WTC11 (cell line): ENCODE results near the gene MEGF10. TPM values are rescaled to one million over a fixed set of nuclear protein-coding genes. Genes with fewer than 3 reads are reported as not detected.
A peak's percentile ranks its signal among the peaks of the same experiment; 100 is the strongest.

Experiments
- ATAC-seq: fragments of 200-7000 bp; cut with Tn5 transposase; 2 replicates; pipeline ENCODE4 v1.10.0; 2021; ENCODE audit warnings: mild to moderate bottlenecking, moderate library complexity
- CTCF ChIA-PET: fragments of 300-600 bp; sonication (Branson Sonifier 250); formaldehyde crosslinking; loops from one replicate; lab custom pipeline; 2021; ENCODE audit warnings: antibody characterized with exemption; lab: Charles Lee
- POLR2A ChIA-PET: fragments of 350-600 bp; sonication (Branson Sonifier 250); formaldehyde crosslinking; loops from one replicate; lab custom pipeline; 2021; ENCODE audit warnings: antibody characterized with exemption; lab: Charles Lee
- DNase-seq: peaks from one replicate; pipeline ENCODE4 v3.0.0; 2021; ENCODE audit warnings: low spot score
- H3K27ac Mint-ChIP-seq: 2 replicates; pipeline ENCODE4 v1.8.0; 2021; ENCODE audit warnings: mixed read lengths
- H3K27me3 Mint-ChIP-seq: 2 replicates; pipeline ENCODE4 v1.8.0; 2021; ENCODE audit warnings: low read depth, mild to moderate bottlenecking, moderate library complexity, mixed read lengths
- H3K36me3 Mint-ChIP-seq: 2 replicates; pipeline ENCODE4 v1.8.0; 2021; ENCODE audit warnings: mixed read lengths
- H3K4me1 Mint-ChIP-seq: 2 replicates; pipeline ENCODE4 v1.8.0; 2022; ENCODE audit warnings: mixed read lengths
- H3K4me3 Mint-ChIP-seq: 2 replicates; pipeline ENCODE4 v1.8.0; 2021; ENCODE audit warnings: mild to moderate bottlenecking, moderate library complexity, mixed read lengths
- H3K9me3 Mint-ChIP-seq: 2 replicates; pipeline ENCODE4 v1.8.0; 2021; ENCODE audit warnings: mixed read lengths
- CREB1 ChIP-seq: sonication (generic); formaldehyde crosslinking; IDR thresholded peaks from 2 replicates; pipeline ENCODE4 v1.8.0; 2023; ENCODE audit warnings: mild to moderate bottlenecking, missing genetic modification reagents
- ELF4 ChIP-seq: sonication (generic); formaldehyde crosslinking; IDR thresholded peaks from 2 replicates; pipeline ENCODE4 v1.8.1; 2022; ENCODE audit warnings: low read depth, mild to moderate bottlenecking, moderate library complexity, missing genetic modification reagents
- ESRRA ChIP-seq: sonication (generic); formaldehyde crosslinking; IDR thresholded peaks from 2 replicates; pipeline ENCODE4 v1.8.1; 2022; ENCODE audit warnings: mild to moderate bottlenecking, missing genetic modification reagents, borderline replicate concordance
- FOXJ3 ChIP-seq: sonication (generic); formaldehyde crosslinking; IDR thresholded peaks from 2 replicates; pipeline ENCODE4 v1.9.0; 2021; ENCODE audit warnings: missing genetic modification reagents, mild to moderate bottlenecking, borderline replicate concordance
- HMGA2 ChIP-seq: fragments of 250-450 bp; sonication (Bioruptor Pico); IDR thresholded peaks from 2 replicates; pipeline ENCODE4 v1.4.0; 2021; ENCODE audit warnings: mild to moderate bottlenecking, moderate library complexity
- IRF2 ChIP-seq: sonication (generic); formaldehyde crosslinking; IDR thresholded peaks from 2 replicates; pipeline ENCODE4 v1.8.0; 2022; ENCODE audit warnings: low read depth, missing genetic modification reagents, borderline replicate concordance
- JAZF1 ChIP-seq: fragments of 250-450 bp; sonication (Bioruptor Pico); IDR thresholded peaks from 2 replicates; pipeline ENCODE4 v1.9.0; 2021; ENCODE audit warnings: moderate library complexity, mild to moderate bottlenecking, inconsistent platforms
- MXD4 ChIP-seq: fragments of 250-450 bp; sonication (Bioruptor Pico); IDR thresholded peaks from 2 replicates; pipeline ENCODE4 v1.8.0; 2021; ENCODE audit warnings: mild to moderate bottlenecking, moderate library complexity, borderline replicate concordance
- NFATC4 ChIP-seq: fragments of 250-450 bp; sonication (Bioruptor Pico); IDR thresholded peaks from 2 replicates; pipeline ENCODE4 v1.9.0; 2021; ENCODE audit warnings: mild to moderate bottlenecking
- NFE2L1 ChIP-seq: sonication (generic); formaldehyde crosslinking; IDR thresholded peaks from 2 replicates; pipeline ENCODE4 v1.8.1; 2023; ENCODE audit warnings: missing genetic modification reagents
- NR2C2 ChIP-seq: sonication (generic); formaldehyde crosslinking; IDR thresholded peaks from 2 replicates; pipeline ENCODE4 v1.8.0; 2022; ENCODE audit warnings: mild to moderate bottlenecking, missing genetic modification reagents
- PRRX2 ChIP-seq: fragments of 250-450 bp; sonication (Bioruptor Pico); IDR thresholded peaks from 2 replicates; pipeline ENCODE4 v1.8.0; 2021; ENCODE audit warnings: mild to moderate bottlenecking
- SP1 ChIP-seq: sonication (generic); formaldehyde crosslinking; conservative IDR thresholded peaks from 2 replicates; pipeline ENCODE4 v1.8.1; 2022; ENCODE audit warnings: missing genetic modification reagents
- ZNF121 ChIP-seq: sonication (generic); formaldehyde crosslinking; IDR thresholded peaks from 2 replicates; pipeline ENCODE4 v1.8.0; 2023; ENCODE audit warnings: missing genetic modification reagents
- ZNF219 ChIP-seq: sonication (generic); formaldehyde crosslinking; IDR thresholded peaks from 2 replicates; pipeline ENCODE4 v1.8.0; 2023; ENCODE audit warnings: missing genetic modification reagents, mild to moderate bottlenecking, borderline replicate concordance
- ZNF263 ChIP-seq: sonication (generic); formaldehyde crosslinking; IDR thresholded peaks from 2 replicates; pipeline ENCODE4 v1.8.1; 2022; ENCODE audit warnings: low read depth, mild to moderate bottlenecking, moderate library complexity, missing genetic modification reagents
- ZNF671 ChIP-seq: fragments of 250-450 bp; sonication (Bioruptor Pico); IDR thresholded peaks from 2 replicates; pipeline ENCODE4 v1.8.0; 2021; ENCODE audit warnings: mild to moderate bottlenecking
- total RNA-seq: library from RNA; stranded (reverse); gene quantifications from 3 replicates; pipeline ENCODE4 v1.2.3, GENCODE V29; 2021
- TF ChIP-seq, protein P1 (sequence below): sonication (generic); formaldehyde crosslinking; IDR thresholded peaks from 2 replicates; pipeline ENCODE4 v1.8.1; 2023; ENCODE audit warnings: mild to moderate bottlenecking, missing genetic modification reagents, moderate library complexity
- TF ChIP-seq, protein P2 (sequence below): sonication (generic); formaldehyde crosslinking; IDR thresholded peaks from 2 replicates; pipeline ENCODE4 v1.8.0; 2022; ENCODE audit warnings: mild to moderate bottlenecking, missing genetic modification reagents
- TF ChIP-seq, protein P3 (sequence below): fragments of 250-450 bp; sonication (Bioruptor Pico); IDR thresholded peaks from 2 replicates; pipeline ENCODE4 v1.9.0; 2021; ENCODE audit warnings: mild to moderate bottlenecking
- TF ChIP-seq, protein P4 (sequence below): sonication (generic); formaldehyde crosslinking; IDR thresholded peaks from 2 replicates; pipeline ENCODE4 v1.8.1; 2023; ENCODE audit warnings: mild to moderate bottlenecking, missing genetic modification reagents, moderate library complexity
- TF ChIP-seq, protein P5 (sequence below): sonication (generic); formaldehyde crosslinking; IDR thresholded peaks from 2 replicates; pipeline ENCODE4 v1.8.1; 2022; ENCODE audit warnings: missing genetic modification reagents, borderline replicate concordance

Gene MEGF10
- total RNA-seq, 1 experiment from 2014 or later = 24.5 TPM

DNA sequence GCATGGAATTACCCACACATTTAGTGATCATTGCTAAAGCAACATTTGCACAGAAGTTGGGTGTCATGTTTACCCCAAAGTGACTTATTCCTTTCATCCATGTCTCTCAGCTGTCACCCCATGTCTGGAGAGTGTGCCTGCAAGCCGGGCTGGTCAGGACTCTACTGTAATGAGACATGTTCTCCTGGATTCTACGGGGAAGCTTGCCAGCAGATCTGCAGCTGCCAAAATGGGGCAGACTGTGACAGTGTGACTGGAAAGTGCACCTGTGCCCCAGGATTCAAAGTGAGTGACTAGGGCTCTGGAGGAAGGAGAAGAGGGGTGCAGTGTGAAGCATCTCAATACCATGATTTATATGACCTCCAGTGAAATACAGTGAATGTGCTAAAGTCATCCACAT is 126.9 kb downstream of the MEGF10 start:
- ATAC-seq = no peak
- no peak overlapping the region for H3K27ac Mint-ChIP-seq
- POLR2A ChIA-PET = interaction anchor here (1.3 kb wide), 1 partner anchor 58 kb away, joined by 3 read pairs; no protein-coding TSS in a partner anchor
- no peak for TF ChIP-seq NR2C2 (CRISPR knock-in tag)
- TF ChIP-seq, all 79 proteins: peak for 0
- Mint-ChIP-seq H3K36me3 (no peaks in the 10 kb centered on the region; the same call in 1 of the 2 replicates), H3K4me1 (no peaks in the 10 kb centered on the region), H3K4me3 (no peak overlapping the region), H3K9me3 (no peaks in the 10 kb centered on the region), H3K27me3 (no peaks in the 10 kb centered on the region)
- CTCF ChIA-PET = no interaction called here
- no peak for DNase-seq

DNA sequence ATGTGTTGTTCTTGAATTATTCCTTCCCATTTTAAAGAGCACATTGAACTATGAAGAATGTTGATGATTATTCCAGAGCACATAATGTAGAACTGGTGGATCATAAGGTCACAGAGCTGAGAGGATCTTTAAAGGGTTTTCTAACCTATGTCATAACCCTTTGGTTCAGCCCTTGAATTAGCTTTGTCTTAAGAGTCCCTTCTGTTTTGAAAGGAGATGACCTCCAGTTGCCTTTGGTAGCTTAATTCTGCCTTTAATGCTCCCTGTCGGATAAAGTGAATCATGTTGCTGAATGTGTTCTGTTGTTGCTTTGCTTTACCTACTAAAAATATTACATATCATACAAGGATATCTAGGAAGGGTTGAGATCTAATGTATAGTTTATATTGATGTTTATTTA is 127.8 kb downstream of the MEGF10 start:
- POLR2A ChIA-PET = interaction anchor here (1.3 kb wide), 1 partner anchor 59 kb away, joined by 3 read pairs; no protein-coding TSS in a partner anchor

DNA sequence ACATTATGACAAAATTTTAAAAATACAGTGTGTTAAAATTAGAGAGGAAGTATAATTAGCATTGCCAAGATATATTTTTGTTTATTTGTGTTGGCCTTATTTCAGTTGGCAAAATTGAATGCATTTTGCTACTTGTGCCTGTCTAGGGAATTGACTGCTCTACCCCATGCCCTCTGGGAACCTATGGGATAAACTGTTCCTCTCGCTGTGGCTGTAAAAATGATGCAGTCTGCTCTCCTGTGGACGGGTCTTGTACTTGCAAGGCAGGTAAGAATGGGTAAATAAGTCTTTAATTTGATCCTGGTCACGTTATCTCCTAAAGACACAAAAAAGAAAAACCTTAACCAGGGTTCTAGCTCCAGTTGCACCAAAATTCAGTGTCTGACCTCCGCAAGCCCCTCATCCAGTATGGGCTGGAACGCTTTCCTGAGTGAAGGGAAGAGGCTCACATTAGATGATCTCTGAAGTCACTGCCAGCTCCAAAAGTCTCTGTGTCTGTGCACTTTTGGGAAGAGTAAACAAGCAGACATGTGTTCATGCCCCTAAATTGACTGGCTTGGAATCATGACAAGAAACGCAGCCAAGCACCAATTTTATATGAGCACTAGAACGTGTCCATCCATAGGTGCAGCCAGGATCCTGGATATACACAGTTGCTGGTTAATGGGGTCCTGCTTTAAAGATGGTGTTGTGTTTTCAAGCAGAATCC is 128.5 kb downstream of the MEGF10 start:
- DNase-seq = no peak
- ATAC-seq = peak; percentile 55
- Mint-ChIP-seq H3K9me3 (no peaks in the 10 kb centered on the region), H3K36me3 (peaks cover 11% of the 10 kb centered on the region; the same call in 1 of the 2 replicates), H3K27me3 (no peaks in the 10 kb centered on the region), H3K4me3 (no peak overlapping the region), H3K4me1 (peaks cover 4% of the 10 kb centered on the region), H3K27ac (no peak overlapping the region)
- TF ChIP-seq NFATC4 (no peak), ESRRA (CRISPR knock-in tag) (no peak)
- ChIA-PET CTCF (no interaction called here), POLR2A (interaction anchor here (1.3 kb wide), 1 partner anchor 60 kb away, joined by 3 read pairs; no protein-coding TSS in a partner anchor)

More for the DNA sequence above, 127.8 kb downstream of the MEGF10 start:
- CTCF ChIA-PET = no interaction called here
- Mint-ChIP-seq H3K27ac (no peak overlapping the region), H3K4me1 (no peaks in the 10 kb centered on the region; the same call in 1 of the 2 replicates), H3K9me3 (no peaks in the 10 kb centered on the region), H3K36me3 (peaks cover 7% of the 10 kb centered on the region; the same call in 1 of the 2 replicates), H3K4me3 (no peak overlapping the region), H3K27me3 (no peaks in the 10 kb centered on the region)
- TF ChIP-seq ZNF263 = no peak
- TF ChIP-seq MXD4 (CRISPR knock-in tag) = no peak
- no peak for TF ChIP-seq ZNF121 (CRISPR knock-in tag)
- ATAC-seq (no peak), DNase-seq (no peak)

DNA sequence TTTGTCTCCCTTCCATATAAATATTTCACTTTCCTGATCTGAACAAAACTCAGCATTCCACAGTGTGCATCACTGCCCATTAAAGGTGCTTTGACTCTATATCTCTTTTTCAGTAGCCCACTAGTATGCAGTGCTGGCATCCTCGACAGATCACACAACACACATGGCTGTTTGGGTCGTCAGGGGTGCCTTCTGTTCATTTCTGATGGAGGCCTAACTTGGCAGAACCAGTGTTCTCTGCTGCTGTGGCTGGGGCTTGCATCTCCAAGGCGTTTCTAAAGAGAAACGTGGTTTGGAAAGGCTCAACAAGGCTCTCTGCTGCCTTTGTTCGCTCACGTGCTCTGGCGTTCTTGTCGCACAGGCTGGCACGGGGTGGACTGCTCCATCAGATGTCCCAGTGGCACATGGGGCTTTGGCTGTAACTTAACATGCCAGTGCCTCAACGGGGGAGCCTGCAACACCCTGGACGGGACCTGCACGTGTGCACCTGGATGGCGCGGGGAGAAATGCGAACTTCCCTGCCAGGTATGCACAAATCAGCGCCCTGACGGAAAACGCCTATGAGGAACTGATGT is 129.2 kb downstream of the MEGF10 start:
- Mint-ChIP-seq H3K4me3 (no peak overlapping the region), H3K4me1 (peaks cover 11% of the 10 kb centered on the region), H3K27ac (no peak overlapping the region), H3K36me3 (peaks cover 16% of the 10 kb centered on the region), H3K27me3 (no peaks in the 10 kb centered on the region), H3K9me3 (peaks cover 4% of the 10 kb centered on the region)
- DNase-seq = no peak
- POLR2A ChIA-PET = no interaction called here
- ATAC-seq = no peak
- CTCF ChIA-PET = no interaction called here
- TF ChIP-seq ZNF219 (CRISPR knock-in tag) (no peak), ZNF671 (CRISPR knock-in tag) (no peak), NFE2L1 (no peak), ELF4 (no peak)
- TF ChIP-seq, protein P1, sequence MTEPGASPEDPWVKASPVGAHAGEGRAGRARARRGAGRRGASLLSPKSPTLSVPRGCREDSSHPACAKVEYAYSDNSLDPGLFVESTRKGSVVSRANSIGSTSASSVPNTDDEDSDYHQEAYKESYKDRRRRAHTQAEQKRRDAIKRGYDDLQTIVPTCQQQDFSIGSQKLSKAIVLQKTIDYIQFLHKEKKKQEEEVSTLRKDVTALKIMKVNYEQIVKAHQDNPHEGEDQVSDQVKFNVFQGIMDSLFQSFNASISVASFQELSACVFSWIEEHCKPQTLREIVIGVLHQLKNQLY = no peak
- TF ChIP-seq, protein P2, sequence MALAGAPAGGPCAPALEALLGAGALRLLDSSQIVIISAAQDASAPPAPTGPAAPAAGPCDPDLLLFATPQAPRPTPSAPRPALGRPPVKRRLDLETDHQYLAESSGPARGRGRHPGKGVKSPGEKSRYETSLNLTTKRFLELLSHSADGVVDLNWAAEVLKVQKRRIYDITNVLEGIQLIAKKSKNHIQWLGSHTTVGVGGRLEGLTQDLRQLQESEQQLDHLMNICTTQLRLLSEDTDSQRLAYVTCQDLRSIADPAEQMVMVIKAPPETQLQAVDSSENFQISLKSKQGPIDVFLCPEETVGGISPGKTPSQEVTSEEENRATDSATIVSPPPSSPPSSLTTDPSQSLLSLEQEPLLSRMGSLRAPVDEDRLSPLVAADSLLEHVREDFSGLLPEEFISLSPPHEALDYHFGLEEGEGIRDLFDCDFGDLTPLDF (CRISPR knock-in tag) = no peak

DNA sequence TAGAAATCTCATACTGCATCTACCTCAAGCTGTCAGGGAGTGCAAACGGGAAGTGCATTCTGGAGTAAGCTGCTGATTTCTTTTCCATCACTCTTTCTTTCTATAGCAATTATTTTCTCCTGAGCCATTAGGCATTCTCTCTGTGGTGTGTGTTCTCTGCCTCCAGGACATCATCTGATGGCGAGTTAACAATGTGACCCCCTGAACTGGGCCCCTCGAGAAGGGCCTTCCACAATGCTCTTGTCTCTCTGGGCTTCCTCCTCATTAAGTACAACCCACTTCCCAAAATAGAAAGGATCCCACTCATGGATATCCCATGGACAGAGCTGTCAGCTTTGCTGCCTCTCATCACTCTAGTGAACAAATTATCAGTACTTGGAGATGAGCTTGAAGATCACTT is 130.2 kb downstream of the MEGF10 start:
- peaks cover 10% of the 10 kb centered on the region for H3K9me3 Mint-ChIP-seq
- no peak for ATAC-seq
- DNase-seq = no peak
- CTCF ChIA-PET = no interaction called here
- no peaks in the 10 kb centered on the region for H3K27me3 Mint-ChIP-seq
- peaks cover 13% of the 10 kb centered on the region for H3K4me1 Mint-ChIP-seq
- no peak overlapping the region for H3K27ac Mint-ChIP-seq
- POLR2A ChIA-PET = no interaction called here
- H3K36me3 Mint-ChIP-seq = peaks cover 21% of the 10 kb centered on the region
- H3K4me3 Mint-ChIP-seq = no peak overlapping the region
- TF ChIP-seq CREB1 (CRISPR knock-in tag) (no peak), ZNF671 (CRISPR knock-in tag) (no peak), IRF2 (CRISPR knock-in tag) (no peak), PRRX2 (CRISPR knock-in tag) (no peak), HMGA2 (CRISPR knock-in tag) (no peak), FOXJ3 (CRISPR knock-in tag) (no peak), SP1 (CRISPR knock-in tag) (no peak), JAZF1 (no peak)
- TF ChIP-seq, protein P3, sequence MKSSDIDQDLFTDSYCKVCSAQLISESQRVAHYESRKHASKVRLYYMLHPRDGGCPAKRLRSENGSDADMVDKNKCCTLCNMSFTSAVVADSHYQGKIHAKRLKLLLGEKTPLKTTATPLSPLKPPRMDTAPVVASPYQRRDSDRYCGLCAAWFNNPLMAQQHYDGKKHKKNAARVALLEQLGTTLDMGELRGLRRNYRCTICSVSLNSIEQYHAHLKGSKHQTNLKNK (CRISPR knock-in tag) = no peak
- TF ChIP-seq, protein P4, sequence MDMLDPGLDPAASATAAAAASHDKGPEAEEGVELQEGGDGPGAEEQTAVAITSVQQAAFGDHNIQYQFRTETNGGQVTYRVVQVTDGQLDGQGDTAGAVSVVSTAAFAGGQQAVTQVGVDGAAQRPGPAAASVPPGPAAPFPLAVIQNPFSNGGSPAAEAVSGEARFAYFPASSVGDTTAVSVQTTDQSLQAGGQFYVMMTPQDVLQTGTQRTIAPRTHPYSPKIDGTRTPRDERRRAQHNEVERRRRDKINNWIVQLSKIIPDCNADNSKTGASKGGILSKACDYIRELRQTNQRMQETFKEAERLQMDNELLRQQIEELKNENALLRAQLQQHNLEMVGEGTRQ (CRISPR knock-in tag) = no peak
- TF ChIP-seq, protein P5, sequence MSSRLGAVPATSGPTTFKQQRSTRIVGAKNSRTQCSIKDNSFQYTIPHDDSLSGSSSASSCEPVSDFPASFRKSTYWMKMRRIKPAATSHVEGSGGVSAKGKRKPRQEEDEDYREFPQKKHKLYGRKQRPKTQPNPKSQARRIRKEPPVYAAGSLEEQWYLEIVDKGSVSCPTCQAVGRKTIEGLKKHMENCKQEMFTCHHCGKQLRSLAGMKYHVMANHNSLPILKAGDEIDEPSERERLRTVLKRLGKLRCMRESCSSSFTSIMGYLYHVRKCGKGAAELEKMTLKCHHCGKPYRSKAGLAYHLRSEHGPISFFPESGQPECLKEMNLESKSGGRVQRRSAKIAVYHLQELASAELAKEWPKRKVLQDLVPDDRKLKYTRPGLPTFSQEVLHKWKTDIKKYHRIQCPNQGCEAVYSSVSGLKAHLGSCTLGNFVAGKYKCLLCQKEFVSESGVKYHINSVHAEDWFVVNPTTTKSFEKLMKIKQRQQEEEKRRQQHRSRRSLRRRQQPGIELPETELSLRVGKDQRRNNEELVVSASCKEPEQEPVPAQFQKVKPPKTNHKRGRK (CRISPR knock-in tag) = no peak
